22Rv1 (cell line): Measurements from ENCODE around the gene LCE6A.

ENCODE experiments used
- H3K27ac ChIP-seq: fragments of 450-650 bp; 2 replicates; pipeline ENCODE4 v1.5.1; 2017
- ZFX ChIP-seq: fragments of 450-650 bp; IDR thresholded peaks from 2 replicates; pipeline ENCODE4 v1.6.1; 2017; ENCODE audit warnings: antibody characterized with exemption, borderline replicate concordance
- TF ChIP-seq, protein P1 (sequence below): fragments of 450-650 bp; IDR thresholded peaks from 2 replicates; pipeline ENCODE4 v1.5.1; 2017; ENCODE audit warnings: mild to moderate bottlenecking

Gene LCE6A

GRCh38 chr1:152873495-152873894 lies 30.8 kb downstream of the LCE6A start:
- no peak for TF ChIP-seq ZFX
- TF ChIP-seq, protein P1, sequence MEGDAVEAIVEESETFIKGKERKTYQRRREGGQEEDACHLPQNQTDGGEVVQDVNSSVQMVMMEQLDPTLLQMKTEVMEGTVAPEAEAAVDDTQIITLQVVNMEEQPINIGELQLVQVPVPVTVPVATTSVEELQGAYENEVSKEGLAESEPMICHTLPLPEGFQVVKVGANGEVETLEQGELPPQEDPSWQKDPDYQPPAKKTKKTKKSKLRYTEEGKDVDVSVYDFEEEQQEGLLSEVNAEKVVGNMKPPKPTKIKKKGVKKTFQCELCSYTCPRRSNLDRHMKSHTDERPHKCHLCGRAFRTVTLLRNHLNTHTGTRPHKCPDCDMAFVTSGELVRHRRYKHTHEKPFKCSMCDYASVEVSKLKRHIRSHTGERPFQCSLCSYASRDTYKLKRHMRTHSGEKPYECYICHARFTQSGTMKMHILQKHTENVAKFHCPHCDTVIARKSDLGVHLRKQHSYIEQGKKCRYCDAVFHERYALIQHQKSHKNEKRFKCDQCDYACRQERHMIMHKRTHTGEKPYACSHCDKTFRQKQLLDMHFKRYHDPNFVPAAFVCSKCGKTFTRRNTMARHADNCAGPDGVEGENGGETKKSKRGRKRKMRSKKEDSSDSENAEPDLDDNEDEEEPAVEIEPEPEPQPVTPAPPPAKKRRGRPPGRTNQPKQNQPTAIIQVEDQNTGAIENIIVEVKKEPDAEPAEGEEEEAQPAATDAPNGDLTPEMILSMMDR: no peak
- no peak overlapping the region for H3K27ac ChIP-seq

- H3K27ac ChIP-seq: no peak overlapping the region
- TF ChIP-seq, protein P1: no peak
- TF ChIP-seq ZFX: no peak
Measured at GRCh38 chr1:152876827-152877226, 34.2 kb downstream of the LCE6A start.

DNA sequence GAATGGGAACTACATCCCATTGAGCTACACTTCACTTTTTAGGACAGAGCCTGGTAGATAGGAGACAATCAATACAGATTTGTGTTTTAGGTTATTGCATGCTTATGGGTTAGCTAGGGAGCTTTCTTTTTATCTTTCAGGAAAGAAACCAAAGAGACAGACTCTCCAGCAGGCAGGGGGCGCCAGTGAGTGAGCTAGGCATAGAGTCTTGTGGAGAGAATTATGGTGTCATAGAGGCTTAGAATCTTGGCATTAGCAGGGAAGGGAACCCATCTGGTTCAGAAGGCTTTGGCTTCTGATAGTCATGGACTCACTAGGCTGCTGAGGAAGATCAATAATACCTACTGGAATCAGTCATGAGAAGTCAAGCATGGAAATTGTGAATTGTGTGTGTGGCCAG lies 35.4 kb downstream of the LCE6A start, which contains the start of gene SMCP:
TSS of gene SMCP (plus strand) at position 281 of the 400 bp plus-strand sequence. CDS start 6,101 bp downstream, outside the sequence.
- no peak within 1 kb of the TSS for H3K27ac ChIP-seq
- no peak for TF ChIP-seq ZFX
- TF ChIP-seq, protein P1: peak; percentile 71

DNA sequence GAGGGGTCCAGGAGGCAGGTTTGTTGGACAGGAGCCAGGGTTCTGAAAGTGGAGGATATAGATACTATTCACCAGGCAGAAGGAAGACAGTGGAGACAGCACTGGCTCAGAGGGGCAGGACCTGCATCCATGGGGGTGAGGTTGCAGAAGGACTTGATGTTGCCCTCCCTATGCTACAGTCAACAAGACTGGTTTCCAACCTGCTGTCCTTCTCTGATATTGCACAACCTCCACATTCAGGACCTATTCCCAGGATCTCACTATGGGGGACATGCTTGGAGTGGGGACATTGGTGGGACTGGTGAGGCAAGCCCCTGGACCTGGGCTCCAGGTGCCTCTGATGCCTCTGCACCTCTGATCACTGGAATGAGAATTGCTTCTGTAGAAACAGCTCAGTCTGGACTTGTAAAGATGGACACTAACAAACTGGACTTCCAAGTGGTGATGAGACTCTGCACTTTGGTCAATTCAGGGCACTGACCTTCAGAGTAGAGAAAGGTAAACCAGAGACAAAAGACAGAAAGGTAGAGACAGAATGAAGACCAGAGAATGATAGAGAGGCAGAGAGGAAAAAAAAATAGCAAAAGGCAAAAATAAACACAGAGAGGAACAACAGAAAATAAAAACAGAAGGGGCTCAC lies 37.0 kb downstream of the LCE6A start:
- no peak overlapping the region for H3K27ac ChIP-seq
- TF ChIP-seq, protein P1: no peak
- TF ChIP-seq ZFX: no peak

DNA sequence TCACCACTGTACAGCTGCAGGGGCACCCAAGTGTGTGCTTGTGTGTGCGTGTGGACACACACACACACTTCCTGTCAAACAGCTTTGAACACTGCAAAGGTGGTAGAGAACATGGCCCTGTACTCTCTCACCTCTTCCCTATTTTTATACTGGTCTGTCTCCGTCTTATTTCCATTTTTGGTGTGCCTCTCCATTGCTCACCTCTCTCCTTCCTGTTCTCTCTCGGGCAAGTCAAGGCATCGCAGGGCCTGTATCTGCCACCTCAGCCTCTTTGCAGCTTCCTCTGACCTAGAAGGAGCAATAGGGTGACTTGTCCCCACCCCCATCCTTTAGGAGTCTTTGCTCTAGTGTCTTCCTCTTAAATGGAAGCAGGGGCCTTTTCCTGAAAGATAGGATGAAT lies 37.7 kb downstream of the LCE6A start:
- no peak overlapping the region for H3K27ac ChIP-seq
- no peak for TF ChIP-seq ZFX
- TF ChIP-seq, protein P1: no peak

DNA sequence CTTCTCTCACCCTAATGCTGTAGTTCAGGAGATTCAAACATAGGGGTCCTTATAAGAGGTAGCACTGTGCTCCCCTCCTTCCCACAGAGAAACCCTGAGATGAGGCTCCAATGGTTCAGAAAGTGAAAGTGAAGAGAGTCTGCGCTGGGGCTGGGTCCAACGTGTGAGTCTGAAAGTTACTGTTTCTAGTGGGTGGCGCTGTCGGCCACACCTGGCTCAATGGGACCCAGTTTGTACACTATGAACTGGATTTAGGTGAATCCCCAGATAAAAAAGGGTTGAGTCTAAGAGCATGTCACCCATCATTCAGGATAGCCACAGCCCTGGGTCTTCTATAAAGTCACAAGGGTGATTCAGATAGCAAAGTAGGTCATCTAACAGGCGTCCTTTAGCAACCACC lies 38.3 kb downstream of the LCE6A start:
- TF ChIP-seq, protein P1: no peak
- TF ChIP-seq ZFX: no peak
- no peak overlapping the region for H3K27ac ChIP-seq

DNA sequence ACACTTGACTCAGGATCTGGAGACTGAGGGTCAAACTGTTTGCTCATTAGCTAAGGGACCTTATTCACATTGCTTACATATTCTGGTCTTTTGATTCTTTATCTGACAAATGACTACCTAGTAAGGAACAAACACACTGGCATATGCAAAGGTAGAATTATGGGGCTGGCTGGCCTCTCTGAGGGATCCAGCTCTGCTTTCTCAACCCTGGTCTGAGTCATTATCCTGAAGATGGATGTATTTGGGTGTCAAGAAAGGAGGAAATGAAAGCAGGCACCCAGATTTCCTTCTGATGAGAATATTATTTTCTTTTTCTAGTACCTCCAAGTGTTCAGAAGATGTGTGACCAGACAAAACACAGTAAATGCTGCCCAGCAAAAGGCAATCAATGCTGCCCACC lies 41.4 kb downstream of the LCE6A start:
- H3K27ac ChIP-seq: no peak overlapping the region
- no peak for TF ChIP-seq ZFX

- TF ChIP-seq, protein P1: no peak
- no peak for TF ChIP-seq ZFX
- no peak overlapping the region for H3K27ac ChIP-seq
Measured at GRCh38 chr1:152884506-152884905, 41.9 kb downstream of the LCE6A start.
